GM19328 (cell line): ENCODE results near the gene GART.
"Not testable (repeated sequence)": the region's sequence is repeated elsewhere in the genome, so short reads cannot be mapped to it uniquely, and the experiment has no call there.

ENCODE experiments used
- ATAC-seq: cut with Tn5 transposase; IDR thresholded peaks from one replicate; pipeline ENCODE4 v1.9.1; 2021; ENCODE audit warnings: mild to moderate bottlenecking, moderate library complexity; ENCODE audit not compliant: unreplicated experiment

GART gene

GRCh38 chr21:33478182-33478581, 63.7 kb downstream of the GART start:
- ATAC-seq = no peak

- ATAC-seq = no peak
Observed at GRCh38 chr21:33477066-33477465, 64.9 kb downstream of the GART start.

- no peak for ATAC-seq
Observed at GRCh38 chr21:33473344-33473743, 68.6 kb downstream of the GART start.

GRCh38 chr21:33470701-33471100, 71.2 kb downstream of the GART start:
- ATAC-seq = no peak

GRCh38 chr21:33469183-33469582, 72.7 kb downstream of the GART start:
- ATAC-seq = not testable (repeated sequence)

- ATAC-seq = no peak
Observed at GRCh38 chr21:33461538-33462250, 80.2 kb downstream of the GART start.

GRCh38 chr21:33458861-33459260, 83.1 kb downstream of the GART start:
- no peak for ATAC-seq

GRCh38 chr21:33455686-33456446, 86.1 kb downstream of the GART start:
- no peak for ATAC-seq
